ENCODE measurements around the gene CHRNE.
"Not testable (repeated sequence)": the region's sequence is repeated elsewhere in the genome, so short reads cannot be mapped to it uniquely, and the experiment has no call there.

The CHRNE gene

DNA sequence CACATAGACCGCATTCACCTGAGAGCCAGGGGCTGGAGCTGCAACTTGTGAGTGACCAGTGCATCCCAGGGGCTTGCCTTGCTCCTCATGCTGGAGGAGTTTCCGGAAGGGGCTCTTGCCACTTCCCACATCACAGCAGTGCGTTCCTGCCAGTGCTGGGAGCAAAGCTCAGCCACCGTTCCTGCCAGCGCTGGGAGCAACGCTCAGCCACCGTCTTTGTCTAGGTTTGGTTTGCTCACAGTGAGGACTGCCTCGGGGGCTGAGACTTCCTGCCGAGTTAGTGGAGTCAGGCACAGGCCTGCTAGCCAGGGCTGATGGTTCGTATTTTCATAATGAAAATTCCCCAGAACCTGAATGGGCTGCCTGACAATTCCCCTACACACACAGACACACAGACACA, 5.4 kb upstream of the CHRNE start:
- in situ Hi-C loops (cut with MboI; ENCODE audit: low sequenced_read_pairs): no loop called here

DNA sequence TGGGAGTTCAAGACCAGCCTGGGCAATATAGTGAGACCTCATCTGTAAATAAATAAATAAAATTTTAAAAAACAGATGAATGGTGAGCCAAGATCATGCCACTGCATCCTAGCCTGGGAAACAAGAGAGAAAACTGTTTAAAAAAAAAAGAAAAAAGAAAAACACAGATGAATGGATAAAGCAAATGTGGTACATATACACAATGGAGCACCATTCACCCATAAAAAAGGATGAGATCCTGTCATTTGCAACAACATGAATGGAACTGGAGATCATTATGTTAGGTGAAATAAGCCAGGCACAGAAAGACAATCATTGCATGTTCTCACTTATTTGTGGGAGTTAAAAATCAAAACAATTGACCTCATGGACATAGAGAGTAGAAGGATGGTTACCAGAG, 3.7 kb upstream of the CHRNE start:
- in situ Hi-C loops (cut with MboI; ENCODE audit: low sequenced_read_pairs): not testable (repeated sequence)

- in situ Hi-C loops (cut with MboI; ENCODE audit: low sequenced_read_pairs): no loop called here
These were observed 358 bp downstream of the CHRNE start for GRCh38 chr17:4902540-4902939.

- in situ Hi-C loops (cut with MboI; ENCODE audit: low sequenced_read_pairs): no loop called here
These were observed 1.1 kb downstream of the CHRNE start for GRCh38 chr17:4901648-4902344.

DNA sequence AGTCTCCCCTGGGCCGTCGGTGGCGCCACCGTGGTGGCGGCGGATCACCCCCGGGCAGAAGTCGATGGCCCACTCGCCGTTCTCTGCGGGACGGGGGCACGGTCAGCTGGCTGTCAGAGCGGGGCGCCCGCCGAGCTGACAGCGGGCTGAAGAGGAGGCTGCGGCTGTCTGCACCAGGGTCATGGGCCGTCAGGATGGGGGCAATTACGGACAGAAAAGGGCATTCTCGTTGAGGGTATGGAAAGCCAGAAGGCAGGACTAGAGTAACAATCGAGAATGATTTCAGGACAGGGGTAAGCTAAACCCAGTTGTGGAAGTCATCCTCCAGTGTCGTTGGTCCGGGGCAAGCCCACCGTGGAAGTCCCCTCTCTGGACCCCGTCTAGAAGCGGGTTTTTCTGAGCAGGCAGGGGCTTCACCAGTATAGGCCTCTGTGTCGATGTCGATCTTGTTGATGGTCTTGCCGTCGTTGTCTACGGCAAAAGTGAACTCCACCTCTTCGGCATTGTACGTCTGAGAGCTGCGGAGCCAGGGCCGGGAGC, 1.7 kb downstream of the CHRNE start:
- in situ Hi-C loops (cut with MboI; ENCODE audit: low sequenced_read_pairs): no loop called here

DNA sequence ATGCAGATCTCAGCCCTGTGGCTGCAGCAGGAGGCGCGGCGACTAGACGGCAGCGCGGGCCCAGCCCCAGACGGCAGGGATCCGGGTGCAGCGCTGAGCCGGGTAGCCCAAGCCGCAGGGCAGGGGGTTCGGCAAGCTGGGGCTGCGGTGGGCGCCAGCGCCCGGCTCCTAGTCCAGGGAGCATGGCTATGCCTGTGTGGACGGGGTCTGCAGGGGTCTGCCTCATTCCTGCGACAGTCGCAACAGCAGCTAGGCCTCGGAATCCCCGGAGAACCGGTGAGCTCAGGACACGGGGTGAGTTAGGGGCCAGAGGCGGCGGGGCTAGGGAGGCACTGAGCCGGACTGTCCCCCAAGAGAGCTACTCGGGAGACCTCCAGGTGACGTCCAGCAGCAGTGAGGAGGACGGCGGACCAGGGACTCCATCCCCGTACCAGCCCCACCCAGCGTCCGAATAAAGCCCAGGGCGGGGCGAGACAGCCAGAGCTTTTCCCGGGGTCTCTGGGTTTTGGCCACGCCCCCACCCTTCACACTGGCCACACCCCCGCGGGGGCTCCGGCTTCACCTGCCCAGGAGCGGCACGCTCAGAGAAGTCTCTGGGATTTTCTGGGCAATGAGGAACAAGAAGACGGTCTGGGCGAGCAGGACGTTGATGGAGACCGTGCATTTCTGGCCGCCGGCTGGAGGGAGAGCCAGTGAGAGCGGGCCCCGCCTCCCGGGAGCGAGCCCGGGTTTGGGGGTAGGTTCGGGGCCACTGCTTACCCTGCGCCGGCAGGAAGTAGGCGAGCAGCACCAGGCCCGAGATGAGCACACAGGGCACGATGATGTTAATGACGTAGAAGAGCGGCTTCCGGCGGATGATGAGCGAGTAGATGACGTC, 2.4 kb downstream of the CHRNE start:
- in situ Hi-C loops (cut with MboI; ENCODE audit: low sequenced_read_pairs): no loop called here

GRCh38 chr17:4899341-4900230, 3.3 kb downstream of the CHRNE start, which contains the start of gene C17orf107:
C17orf107 (plus strand) TSS chr17:4899536; CDS start chr17:4899763, 227 bp downstream.
- in situ Hi-C loops (cut with MboI; ENCODE audit: low sequenced_read_pairs): no loop called here

GRCh38 chr17:4898927-4899326, 4.0 kb downstream of the CHRNE start:
- in situ Hi-C loops (cut with MboI; ENCODE audit: low sequenced_read_pairs): no loop called here

DNA sequence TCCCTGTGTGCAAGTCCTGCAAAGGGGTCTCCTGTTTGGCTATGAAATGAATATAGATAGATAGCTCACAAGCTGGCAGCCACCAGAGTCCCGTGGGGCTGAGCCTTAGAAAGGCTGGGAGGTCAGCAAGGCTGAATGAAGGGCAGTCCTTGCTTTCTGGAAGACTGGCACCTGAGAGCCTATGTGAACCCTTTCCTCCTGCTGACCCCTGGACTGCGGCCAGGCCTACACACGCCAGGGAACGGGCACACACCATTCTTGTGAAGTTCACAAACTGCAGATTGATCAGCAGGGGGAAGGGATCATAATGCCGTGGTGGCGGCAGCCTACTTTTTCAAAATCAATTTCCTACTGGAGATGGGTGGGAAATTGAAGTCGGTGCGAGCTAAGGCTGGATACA, 4.5 kb downstream of the CHRNE start:
- in situ Hi-C loops (cut with MboI; ENCODE audit: low sequenced_read_pairs): no loop called here

GRCh38 chr17:4897785-4898184, 5.1 kb downstream of the CHRNE start:
- in situ Hi-C loops (cut with MboI; ENCODE audit: low sequenced_read_pairs): no loop called here

DNA sequence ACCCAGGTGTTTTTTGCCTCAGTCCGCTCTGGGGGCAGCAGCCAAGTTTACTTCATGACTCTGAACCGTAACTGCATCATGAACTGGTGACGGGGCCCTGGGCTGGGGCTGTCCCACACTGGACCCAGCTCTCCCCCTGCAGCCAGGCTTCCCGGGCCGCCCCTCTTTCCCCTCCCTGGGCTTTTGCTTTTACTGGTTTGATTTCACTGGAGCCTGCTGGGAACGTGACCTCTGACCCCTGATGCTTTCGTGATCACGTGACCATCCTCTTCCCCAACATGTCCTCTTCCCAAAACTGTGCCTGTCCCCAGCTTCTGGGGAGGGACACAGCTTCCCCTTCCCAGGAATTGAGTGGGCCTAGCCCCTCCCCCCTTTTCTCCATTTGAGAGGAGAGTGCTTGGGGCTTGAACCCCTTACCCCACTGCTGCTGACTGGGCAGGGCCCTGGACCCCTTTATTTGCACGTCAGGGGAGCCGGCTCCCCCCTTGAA, 5.7 kb downstream of the CHRNE start:
- in situ Hi-C loops (cut with MboI; ENCODE audit: low sequenced_read_pairs): no loop called here

- in situ Hi-C loops (cut with MboI; ENCODE audit: low sequenced_read_pairs): no loop called here
These were observed 6.3 kb downstream of the CHRNE start for GRCh38 chr17:4896332-4897197.

GRCh38 chr17:4895657-4896331, 7.1 kb downstream of the CHRNE start:
- in situ Hi-C loops (cut with MboI; ENCODE audit: low sequenced_read_pairs): no loop called here

GRCh38 chr17:4895121-4895520, 7.8 kb downstream of the CHRNE start:
- in situ Hi-C loops (cut with MboI; ENCODE audit: low sequenced_read_pairs): no loop called here

DNA sequence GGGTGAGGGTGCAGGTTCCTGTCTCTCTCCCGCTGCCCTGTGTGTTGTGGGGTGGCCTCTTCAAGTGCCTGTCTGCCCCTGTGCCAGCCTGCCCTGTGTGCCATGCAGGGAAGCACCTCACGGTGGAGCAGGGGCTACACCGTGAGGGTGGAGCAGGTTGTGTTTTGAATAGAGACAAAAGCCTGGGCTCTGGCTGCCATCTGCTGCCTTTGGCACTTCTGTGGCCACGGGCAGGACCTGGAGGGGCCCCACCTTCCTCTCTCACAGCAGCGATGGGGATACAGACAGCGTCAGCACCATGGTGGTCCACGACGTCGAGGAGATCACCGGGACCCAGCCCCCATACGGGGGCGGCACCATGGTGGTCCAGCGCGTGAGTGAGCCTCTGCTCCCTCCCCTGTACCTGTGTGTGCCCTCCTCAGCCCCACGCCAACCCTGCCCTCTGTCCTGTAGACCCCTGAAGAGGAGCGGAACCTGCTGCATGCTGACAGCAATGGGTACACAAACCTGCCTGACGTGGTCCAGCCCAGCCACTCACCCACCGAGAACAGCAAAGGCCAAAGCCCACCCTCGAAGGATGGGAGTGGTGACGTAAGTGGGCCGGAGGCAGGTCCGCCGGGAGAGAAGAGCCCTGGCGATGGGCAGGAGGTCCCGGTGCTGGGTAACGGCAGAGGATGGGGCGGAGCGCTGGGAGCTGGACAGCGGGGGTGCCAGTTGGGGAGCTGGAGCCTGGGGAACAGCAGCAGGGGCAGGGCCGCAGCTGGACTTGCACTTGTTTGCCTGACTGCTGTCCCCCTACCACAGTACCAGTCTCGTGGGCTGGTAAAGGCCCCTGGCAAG, 9.0 kb downstream of the CHRNE start:
- in situ Hi-C loops (cut with MboI; ENCODE audit: low sequenced_read_pairs): no loop called here

DNA sequence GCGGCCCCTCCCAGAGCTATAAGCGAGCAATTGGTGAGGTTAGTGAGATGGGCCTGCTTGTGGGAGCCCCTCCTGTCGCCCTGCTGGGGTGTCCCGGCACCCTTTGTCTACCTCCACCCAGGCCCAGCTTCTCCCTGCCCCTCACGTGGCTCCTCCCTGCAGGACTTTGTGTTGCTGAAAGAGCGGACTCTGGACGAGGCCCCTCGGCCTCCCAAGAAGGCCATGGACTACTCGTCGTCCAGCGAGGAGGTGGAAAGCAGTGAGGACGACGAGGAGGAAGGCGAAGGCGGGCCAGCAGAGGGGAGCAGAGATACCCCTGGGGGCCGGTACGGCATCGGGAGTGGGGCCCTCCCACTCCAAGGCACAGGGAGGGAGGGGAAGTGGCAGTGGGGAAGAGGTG, 9.6 kb downstream of the CHRNE start:
- in situ Hi-C loops (cut with MboI; ENCODE audit: low sequenced_read_pairs): no loop called here

DNA sequence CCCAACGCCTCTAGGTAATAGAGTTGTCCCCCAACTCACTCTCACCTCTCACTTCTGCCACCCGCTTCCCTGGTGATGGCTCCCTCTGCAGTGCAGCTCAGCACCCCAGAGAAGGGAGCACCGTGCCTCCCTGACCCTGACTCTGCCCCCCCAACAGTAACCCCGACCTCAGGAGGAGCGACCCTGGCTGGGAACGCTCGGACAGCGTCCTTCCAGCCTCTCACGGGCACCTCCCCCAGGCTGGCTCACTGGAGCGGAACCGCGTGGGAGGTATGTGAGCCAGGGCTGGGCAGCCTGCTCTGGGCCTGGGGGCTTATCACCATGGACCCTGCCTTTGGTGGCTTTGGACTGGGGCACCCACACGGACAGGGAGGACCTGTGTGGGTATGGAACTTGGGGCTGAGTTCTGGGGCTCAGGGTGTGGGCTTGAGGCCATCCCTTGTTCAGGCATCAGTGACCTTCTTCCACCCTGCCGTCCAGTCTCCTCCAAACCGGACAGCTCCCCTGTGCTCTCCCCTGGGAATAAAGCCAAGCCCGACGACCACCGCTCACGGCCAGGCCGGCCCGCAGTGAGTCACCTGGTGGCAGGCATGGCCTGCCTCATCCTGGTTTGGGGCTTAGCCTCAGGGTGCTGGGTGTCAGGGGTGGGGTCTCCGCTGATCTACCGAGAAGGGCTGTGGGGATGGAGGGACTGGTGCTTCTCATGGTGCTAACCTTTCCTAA, 10.2 kb downstream of the CHRNE start:
- in situ Hi-C loops (cut with MboI; ENCODE audit: low sequenced_read_pairs): no loop called here

All from hTERT RPE-1 (cell line).